Measurements from ENCODE around the gene ACSM3.

- TF ChIP-seq CTCF (conservative IDR thresholded peaks at IDR 0.05; ENCODE audit: low read depth in 2 of 2): no peak
- no peak for TF ChIP-seq POLR2AphosphoS5 (IDR thresholded peaks at IDR 0.05; ENCODE audit: low read depth)
- TF ChIP-seq CREB1 (CRISPR knock-in tag; IDR thresholded peaks at IDR 0.05; ENCODE audit: low read depth): no peak
- TF ChIP-seq EZH2 (IDR thresholded peaks at IDR 0.05; ENCODE audit: low read depth, unreplicated experiment): no peak
These were observed 29.8 kb upstream of the ACSM3 start for GRCh38 chr16:20734056-20734455.
